Measurements from ENCODE around the gene PREP.
"Not testable (repeated sequence)": the region's sequence is repeated elsewhere in the genome, so short reads cannot be mapped to it uniquely, and the experiment has no call there.

The PREP gene

DNA sequence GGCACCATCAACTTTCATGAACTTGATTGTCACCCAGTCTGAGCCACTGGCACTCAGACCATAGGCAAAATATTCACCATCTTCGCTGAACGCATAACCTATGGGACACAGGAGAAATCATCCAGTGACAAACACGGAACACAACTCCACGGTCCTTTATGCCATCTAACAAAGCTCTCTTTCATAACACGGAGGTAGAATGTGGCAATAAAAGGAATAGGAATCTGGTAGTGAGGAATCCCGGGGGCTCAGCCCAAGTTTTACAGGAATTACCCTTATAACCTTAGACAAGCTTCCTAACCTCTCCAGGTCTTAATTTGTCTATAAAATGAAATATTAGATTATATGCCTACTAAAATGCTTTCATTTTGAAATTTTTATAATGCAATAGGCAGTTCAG lies 29.4 kb downstream of the PREP start:
- TF ChIP-seq ZNF274 (IDR thresholded peaks at IDR 0.05; ENCODE audit: low read depth, low read length): no peak

DNA sequence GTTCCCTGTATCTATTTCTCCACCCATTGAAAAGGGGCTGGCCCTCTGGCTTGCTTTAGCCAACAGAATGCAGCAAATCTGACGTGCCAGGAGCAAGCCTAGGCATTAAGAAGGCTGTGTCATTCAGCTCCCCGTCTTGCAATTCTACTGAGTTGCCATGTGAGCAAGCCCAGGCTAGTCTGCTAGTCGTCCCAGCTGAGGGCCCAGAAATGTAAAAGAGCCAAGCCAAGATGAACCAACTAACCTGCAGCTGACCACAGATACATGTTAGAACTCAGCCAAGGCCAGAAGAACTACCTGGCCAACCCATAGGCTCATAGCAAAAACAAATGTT lies 30.1 kb downstream of the PREP start:
- H3K4me3 ChIP-seq (ENCODE audit: low read length): no peak overlapping the region
- no peak for TF ChIP-seq ZNF274 (IDR thresholded peaks at IDR 0.05; ENCODE audit: low read depth, low read length)

More for the DNA sequence above, 29.4 kb downstream of the PREP start:
- H3K4me3 ChIP-seq (ENCODE audit: low read length): no peak overlapping the region

DNA sequence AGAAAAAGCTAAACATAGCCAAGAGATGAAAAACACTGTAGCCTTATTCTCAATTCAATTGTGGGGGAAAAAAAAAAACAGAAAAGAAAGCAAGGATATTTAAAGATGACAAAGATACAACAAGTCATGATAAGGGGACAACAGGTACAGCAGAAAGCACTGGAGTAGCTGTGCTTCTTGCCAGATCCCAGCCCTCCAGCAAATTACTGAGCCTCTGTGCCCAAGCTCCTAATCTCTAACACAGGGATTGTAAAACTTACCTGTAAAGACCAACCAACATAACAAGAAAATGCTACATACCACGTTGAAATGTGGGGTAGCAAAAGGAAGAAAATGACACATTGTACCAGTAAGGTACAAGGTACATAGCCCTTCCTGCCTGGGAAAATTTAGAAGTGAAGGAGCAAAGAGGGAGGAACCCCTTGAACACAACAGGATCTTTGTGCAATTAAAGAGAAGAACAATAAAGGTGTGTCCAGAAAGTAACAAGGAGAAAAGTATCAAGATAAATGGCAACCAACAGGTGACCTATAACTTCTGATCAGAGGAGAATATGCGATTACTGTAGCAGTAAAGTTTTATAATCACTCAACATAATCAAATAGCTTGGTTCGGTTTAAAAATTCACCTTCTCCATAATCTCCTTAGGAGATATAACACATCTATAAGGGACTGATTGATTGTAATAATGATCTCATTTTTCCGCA lies 30.6 kb downstream of the PREP start:
- no peak for TF ChIP-seq ZNF274 (IDR thresholded peaks at IDR 0.05; ENCODE audit: low read depth, low read length)
- no peak overlapping the region for H3K4me3 ChIP-seq (ENCODE audit: low read length)

DNA sequence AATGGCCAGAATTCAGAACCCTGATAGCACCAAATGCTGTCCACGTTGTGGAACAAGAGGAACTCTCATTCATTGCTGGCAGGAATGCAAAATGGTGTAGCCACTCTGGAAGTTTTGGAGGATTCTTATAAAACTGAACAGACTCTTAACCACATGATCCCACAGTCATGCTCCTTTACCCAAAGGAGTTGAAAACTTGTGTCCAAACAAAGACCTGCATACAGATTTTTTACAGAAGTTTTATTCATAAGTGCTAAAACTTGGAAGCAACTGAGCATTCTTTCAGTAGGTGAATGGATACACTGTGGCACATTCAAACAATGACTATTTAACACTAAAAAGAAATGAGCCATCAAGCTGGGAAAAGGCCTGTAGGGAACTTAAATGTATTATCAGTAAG lies 32.5 kb downstream of the PREP start:
- TF ChIP-seq ZNF274 (IDR thresholded peaks at IDR 0.05; ENCODE audit: low read depth, low read length): no peak
- no peak overlapping the region for H3K4me3 ChIP-seq (ENCODE audit: low read length)

DNA sequence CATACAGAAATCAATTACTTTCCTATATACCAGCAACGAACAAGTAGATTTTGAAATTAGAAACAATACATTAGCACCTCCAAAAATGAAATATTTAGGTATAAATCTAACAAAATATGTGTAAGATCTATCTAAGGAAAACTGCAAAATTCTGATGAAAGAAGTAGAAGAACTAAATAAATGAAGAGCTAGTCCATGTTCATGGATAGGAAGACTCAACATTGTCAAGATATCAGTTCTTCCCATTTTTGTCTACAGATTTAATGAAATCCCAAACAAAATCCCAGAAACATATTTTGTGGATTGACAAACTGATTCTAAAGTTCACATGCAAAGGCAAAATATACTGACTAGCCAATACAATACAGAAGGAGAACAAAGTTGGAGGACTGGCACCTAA lies 33.7 kb downstream of the PREP start:
- no peak overlapping the region for H3K4me3 ChIP-seq (ENCODE audit: low read length)
- TF ChIP-seq ZNF274 (IDR thresholded peaks at IDR 0.05; ENCODE audit: low read depth, low read length): no peak

DNA sequence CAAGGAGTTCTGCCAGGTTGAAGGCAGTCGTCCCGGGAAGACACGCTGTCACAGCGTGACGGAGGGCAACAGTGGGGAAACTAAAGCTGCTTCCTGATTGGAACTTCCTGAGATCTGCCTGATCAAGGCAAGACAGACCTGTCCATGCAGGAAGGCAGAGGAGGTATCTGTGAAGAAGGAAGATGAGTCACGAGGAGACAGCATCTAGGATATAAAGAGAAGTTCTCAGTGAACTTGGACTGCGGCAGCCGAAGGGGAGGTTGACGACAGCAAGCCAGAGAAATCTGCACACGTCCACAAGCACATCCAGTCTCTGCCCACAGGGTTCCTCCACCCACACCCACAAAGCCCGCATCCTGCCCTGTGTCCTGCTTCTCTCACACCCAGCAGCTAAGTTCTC lies 38.6 kb downstream of the PREP start:
- no peak overlapping the region for H3K4me3 ChIP-seq (ENCODE audit: low read length)
- TF ChIP-seq ZNF274 (IDR thresholded peaks at IDR 0.05; ENCODE audit: low read depth, low read length): no peak

DNA sequence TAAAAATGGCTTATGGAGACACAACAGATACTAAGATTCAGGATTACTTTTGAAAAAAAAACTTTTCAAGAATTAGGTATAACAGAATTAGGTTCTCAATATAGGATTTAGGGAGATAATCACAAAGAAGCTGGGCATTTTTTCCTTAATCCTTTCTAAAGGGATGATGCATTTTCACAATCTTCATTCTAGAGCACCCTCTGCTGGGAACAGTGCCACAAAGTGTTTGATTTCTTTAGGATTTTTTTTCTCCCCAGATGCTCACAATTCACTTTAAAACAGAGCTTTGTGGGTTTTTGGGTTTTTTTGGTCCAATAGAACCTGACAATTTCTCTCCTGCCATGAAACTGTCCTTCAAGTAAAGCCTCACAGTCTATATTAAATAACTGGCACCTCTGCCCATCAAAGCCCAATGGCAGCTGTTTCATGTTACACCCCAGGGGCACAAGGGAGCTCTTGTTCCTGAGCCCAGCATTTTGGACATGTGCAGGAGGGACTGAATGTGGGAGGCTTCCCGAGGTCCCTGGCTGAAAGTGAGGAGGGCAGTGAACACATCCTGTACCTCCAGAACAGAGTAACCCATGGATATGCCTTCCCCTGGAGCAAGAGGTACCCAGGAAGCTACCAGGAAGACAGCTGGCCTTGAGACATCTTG lies 39.7 kb downstream of the PREP start:
- TF ChIP-seq ZNF274 (IDR thresholded peaks at IDR 0.05; ENCODE audit: low read depth, low read length): no peak
- H3K4me3 ChIP-seq (ENCODE audit: low read length): no peak overlapping the region

DNA sequence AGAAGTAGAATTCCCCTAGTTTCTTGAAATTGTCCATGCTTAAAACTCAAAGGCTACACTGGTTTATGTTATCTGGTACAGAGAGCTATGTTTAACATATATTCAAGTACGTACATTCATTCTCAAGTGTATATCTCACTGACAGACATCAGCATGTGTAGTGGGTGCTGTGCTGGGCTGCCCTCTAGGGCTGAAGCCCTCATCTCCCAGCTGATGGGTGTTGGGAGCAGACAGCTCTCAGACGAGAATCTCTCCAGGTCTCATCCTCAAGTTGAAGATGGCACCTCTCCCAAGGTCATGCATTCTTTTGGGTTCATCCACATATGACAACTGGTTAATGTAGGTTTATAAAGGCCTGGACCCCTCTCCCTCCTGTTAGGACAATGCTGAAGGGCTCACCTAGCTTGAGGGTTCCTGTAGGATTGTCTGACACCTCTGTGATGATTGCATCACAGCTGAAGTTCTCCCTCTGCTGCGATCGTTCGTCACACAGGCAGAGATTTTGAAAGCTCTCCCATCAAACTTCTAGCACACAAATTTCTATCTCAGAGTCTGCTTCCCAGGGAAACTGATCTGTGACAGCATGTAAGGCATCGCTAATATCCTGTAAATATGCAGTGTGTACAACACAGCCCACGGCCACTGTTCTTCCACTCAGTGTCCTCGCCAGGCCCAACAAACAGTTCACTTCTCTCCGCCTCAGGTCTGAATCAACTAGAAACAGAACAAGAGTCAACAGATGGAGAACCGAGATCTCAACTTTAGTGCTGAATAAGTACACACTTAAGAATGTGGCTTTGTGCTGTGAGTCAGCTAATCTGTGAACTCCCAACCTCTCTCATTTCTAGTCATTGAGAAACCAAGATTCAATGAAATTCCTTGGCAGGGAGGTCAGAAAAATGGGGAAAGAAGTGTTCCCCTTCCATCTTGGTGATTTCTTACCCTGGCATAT lies 43.2 kb downstream of the PREP start:
- TF ChIP-seq ZNF274 (IDR thresholded peaks at IDR 0.05; ENCODE audit: low read depth, low read length): no peak
- no peak overlapping the region for H3K4me3 ChIP-seq (ENCODE audit: low read length)

DNA sequence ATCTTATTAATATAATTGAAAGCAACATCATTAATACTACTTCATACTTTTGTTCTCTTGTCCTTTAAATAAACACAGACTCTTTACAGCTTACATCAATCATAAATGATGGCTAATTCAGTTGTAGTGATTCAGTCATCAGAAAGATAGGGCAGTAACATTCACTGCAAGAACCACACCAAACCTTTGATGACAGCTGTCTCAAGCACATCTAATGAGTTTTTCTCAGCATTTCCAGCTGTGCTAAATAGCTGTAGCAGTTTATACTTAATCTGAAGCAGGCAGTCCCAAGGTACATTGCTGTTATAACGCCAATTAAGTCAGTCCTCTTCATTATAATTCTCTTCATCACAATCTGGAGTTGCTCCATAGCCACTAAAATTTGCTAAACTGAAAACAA lies 45.7 kb downstream of the PREP start:
- TF ChIP-seq ZNF274 (IDR thresholded peaks at IDR 0.05; ENCODE audit: low read depth, low read length): no peak
- no peak overlapping the region for H3K4me3 ChIP-seq (ENCODE audit: low read length)

DNA sequence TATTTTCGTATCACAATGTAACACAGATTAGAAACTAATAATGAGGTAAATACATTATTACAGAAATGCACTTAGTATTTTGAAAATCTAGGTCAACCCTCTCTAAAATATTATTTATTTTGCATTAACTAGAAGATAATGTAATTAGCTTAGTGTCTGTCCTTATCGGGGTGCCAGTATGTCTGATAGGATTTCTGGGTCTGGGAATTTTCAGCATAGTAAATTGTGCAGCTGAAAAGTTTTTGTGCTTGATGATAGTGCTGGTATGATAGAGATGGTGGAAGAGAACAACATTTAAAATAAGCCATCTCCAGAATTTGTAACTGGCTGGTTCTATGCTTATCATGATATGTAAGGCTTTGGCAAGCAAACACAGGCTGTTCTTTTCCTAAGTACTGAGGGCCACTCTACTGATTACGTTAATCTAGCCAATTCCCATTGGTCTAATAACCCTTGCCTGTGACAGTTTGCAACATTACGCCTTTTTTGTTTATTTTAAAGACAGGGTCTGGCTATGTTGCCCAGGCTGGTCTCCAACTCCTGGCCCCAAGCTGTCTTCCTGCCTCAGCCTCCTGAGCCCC lies 50.8 kb downstream of the PREP start:
- no peak overlapping the region for H3K4me3 ChIP-seq (ENCODE audit: low read length)
- TF ChIP-seq ZNF274 (IDR thresholded peaks at IDR 0.05; ENCODE audit: low read depth, low read length): no peak

DNA sequence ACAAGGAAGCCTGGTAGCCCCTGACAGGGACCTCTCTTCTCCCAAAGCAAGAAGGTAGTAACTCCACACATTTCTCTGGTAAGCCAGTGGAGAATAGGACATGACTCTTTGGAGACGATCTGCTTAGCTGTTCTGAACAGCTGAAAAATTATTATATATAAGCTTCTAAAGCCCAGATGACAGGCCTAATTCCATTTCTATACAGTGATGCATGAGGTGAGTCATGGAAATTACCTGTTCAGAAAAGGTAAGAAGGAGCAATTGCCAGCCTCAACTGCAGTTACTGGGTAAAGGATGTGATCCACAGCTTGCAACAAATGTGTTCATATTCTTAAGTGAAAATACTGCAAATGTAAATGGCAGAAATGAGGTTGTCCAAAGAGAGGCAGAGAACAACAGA lies 54.0 kb downstream of the PREP start:
- no peak for TF ChIP-seq ZNF274 (IDR thresholded peaks at IDR 0.05; ENCODE audit: low read depth, low read length)
- no peak overlapping the region for H3K4me3 ChIP-seq (ENCODE audit: low read length)

DNA sequence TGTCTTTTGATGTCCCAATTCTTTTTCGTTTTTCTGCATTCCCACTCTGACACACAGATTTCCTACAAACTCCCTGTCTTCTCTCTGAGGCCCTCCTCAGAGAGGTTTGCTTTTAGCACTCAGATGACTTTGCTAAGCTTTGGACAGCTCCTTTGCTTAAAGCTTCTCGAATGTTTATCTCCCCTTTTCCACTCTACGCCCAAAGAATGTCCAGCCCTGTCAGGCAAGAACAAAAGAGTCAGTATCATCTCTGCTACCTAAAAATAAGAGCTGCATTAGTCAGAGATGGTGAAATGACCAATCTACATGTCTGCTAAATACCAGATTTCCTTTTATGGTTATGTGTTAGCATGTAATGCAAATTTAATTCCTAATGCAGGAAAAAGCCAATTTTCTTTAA lies 56.8 kb downstream of the PREP start:
- TF ChIP-seq ZNF274 (IDR thresholded peaks at IDR 0.05; ENCODE audit: low read depth, low read length): no peak
- H3K4me3 ChIP-seq (ENCODE audit: low read length): no peak overlapping the region

DNA sequence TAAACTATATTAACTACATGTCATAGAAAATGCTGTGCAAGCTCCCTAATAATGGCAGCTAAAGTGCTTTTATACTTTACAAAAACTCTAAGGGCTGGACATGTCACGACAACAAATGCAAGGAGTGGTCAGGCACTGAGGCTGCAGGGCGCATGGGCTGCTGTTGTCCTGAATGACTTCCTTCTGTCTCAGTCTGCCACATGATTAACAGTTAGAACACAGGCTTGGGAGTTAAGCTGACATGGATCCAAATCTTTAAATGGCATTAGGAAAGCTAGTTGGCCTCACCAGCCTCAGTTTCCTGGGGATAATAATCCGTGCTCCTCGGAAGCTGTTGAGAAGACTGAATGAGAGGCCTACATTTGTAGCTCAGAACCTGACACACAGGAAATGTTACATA lies 57.4 kb downstream of the PREP start:
- H3K4me3 ChIP-seq (ENCODE audit: low read length): no peak overlapping the region
- TF ChIP-seq ZNF274 (IDR thresholded peaks at IDR 0.05; ENCODE audit: low read depth, low read length): no peak

DNA sequence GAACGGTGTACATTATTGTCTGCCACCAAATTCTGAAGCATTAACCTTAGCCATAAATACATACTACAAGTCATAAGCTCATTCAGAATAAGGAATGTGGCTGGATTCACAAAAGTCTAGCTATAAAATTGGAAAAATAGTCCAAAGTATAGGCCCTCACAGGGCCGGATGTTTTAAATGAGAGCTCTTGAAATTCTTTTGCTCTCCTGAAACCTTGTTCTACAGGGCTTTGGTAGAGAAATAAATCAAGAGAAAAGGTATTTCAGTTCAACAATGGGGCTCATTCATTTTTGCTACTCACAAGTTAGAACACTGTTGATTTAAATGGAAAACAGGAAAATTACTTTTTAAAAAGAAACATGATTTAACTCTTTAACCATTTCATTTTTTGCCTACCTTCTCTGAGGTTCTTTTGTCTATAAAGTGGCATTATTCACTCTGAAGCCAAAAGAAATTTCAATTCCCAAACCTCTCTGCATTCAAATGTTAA lies 58.0 kb downstream of the PREP start:
- H3K4me3 ChIP-seq (ENCODE audit: low read length): no peak overlapping the region
- no peak for TF ChIP-seq ZNF274 (IDR thresholded peaks at IDR 0.05; ENCODE audit: low read depth, low read length)

DNA sequence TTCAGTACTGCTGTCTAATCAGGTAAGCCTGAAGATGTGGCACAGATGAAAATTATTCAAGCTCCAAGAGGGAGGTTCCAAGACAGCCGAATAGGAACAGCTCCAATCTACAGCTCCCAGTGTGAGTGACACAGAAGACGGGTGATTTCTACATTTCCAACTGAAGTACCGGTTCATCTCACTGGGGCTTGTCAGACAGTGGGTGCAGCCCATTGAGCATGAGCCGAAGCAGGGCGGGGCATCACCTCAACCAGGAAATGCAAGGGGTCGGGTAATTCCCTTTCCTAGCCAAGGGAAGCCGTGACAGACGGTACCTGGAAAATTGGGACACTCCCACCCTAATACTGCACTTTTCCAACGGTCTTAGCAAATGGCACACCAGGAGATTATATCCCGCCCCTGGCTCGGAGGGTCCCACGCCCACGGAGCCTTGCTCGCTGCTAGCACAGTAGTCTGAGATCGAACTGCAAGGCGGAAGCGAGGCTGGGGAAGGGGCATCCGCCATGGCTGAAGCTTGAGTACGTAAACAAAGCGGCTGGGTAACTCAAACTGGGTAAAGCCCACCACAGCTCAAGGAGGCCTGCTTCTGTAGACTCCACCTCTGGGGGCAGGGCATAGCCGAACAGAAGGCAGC lies 64.4 kb downstream of the PREP start:
- not testable (repeated sequence) for H3K4me3 ChIP-seq (ENCODE audit: low read length)

Data from GM08714 (cell line).